ENCODE results near the gene TIMM29.

TIMM29 gene

GRCh38 chr19:10928563-10929401 is at the start of gene TIMM29, which contains the start of gene YIPF2:
TIMM29 (plus strand) TSS chr19:10928811; CDS start chr19:10928823, 12 bp downstream.
YIPF2 (minus strand) TSS chr19:10928639; CDS start chr19:10928410, 229 bp downstream.
- DNase-seq = peak; percentile 99

- peak; percentile 37 for DNase-seq
Observed at GRCh38 chr19:10881403-10882107, 47.1 kb upstream of the TIMM29 start.

GRCh38 chr19:10882108-10882457 is 46.5 kb upstream of the TIMM29 start:
- DNase-seq = no peak

GRCh38 chr19:10884274-10884673 is 44.3 kb upstream of the TIMM29 start:
- DNase-seq = no peak

- DNase-seq = peak; percentile 56
Observed at GRCh38 chr19:10885201-10886169, 43.1 kb upstream of the TIMM29 start.

GRCh38 chr19:10887616-10888367 is 40.8 kb upstream of the TIMM29 start:
- no peak for DNase-seq

- DNase-seq = peak; percentile 85
Observed at GRCh38 chr19:10888421-10888866, 40.2 kb upstream of the TIMM29 start.

GRCh38 chr19:10889880-10890279 is 38.7 kb upstream of the TIMM29 start:
- DNase-seq = no peak

GRCh38 chr19:10891405-10892086 is 37.1 kb upstream of the TIMM29 start:
- DNase-seq = peak; percentile 30

- peak; percentile 24 for DNase-seq
Observed at GRCh38 chr19:10892256-10892655, 36.4 kb upstream of the TIMM29 start.

- no peak for DNase-seq
Observed at GRCh38 chr19:10894911-10895213, 33.7 kb upstream of the TIMM29 start.

- no peak for DNase-seq
Observed at GRCh38 chr19:10895363-10895762, 33.2 kb upstream of the TIMM29 start.

- no peak for DNase-seq
Observed at GRCh38 chr19:10895920-10896319, 32.7 kb upstream of the TIMM29 start.

GRCh38 chr19:10896851-10897526 is 31.6 kb upstream of the TIMM29 start:
- no peak for DNase-seq

GRCh38 chr19:10898633-10899032 is 30.0 kb upstream of the TIMM29 start:
- no peak for DNase-seq

GRCh38 chr19:10899151-10899653 is 29.4 kb upstream of the TIMM29 start:
- DNase-seq = no peak

- no peak for DNase-seq
Observed at GRCh38 chr19:10907925-10908324, 20.7 kb upstream of the TIMM29 start.

GRCh38 chr19:10908380-10908960 is 20.1 kb upstream of the TIMM29 start:
- DNase-seq = no peak

GRCh38 chr19:10911579-10912363 is 16.8 kb upstream of the TIMM29 start:
- no peak for DNase-seq

- no peak for DNase-seq
Observed at GRCh38 chr19:10912619-10913018, 16.0 kb upstream of the TIMM29 start.

All from eye (tissue), 1 donor.